Measurements from ENCODE around the gene FURIN.
"Not testable (repeated sequence)": the region's sequence is repeated elsewhere in the genome, so short reads cannot be mapped to it uniquely, and the experiment has no call there.

The FURIN gene

DNA sequence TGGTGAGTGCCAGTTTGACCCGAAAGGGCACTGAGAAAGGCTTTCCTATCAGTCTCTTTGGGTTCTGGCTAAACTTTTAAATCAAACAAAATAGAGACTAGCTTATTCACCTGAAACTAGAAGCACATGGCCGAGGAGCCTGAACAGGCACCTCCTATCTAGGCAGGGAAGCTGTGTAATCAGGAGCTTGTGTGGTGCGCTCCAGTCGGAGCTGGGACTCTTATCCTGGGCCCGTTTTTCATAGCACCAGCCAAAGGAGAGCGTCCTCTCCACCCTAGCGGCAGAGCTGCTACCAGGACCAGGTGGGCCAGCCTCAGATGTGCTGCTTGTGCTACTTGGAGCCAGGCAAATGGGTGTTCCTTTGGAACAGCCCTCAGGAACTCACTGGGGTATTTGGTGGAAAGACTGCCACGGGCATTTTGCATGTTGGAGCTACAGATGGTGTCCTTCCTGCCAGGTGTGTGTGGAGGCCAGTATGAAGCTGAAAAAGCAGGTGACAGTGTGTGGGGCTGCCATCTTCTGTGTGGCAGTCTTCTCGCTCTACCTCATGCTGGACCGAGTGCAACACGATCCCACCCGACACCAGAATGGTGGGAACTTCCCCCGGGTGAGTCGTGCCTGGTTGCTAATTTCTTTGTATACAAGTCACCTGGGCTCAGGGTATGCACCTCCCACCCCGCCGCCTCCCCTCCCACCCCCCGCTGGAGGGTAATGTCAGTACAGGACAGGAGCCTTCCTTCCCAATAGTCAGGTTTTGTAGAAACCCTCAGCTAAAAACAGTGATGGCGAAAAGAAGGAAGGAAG lies 35.5 kb downstream of the FURIN start:
- DNase-seq: no peak

GRCh38 chr15:90904746-90905145 lies 36.4 kb downstream of the FURIN start:
- no peak for DNase-seq

DNA sequence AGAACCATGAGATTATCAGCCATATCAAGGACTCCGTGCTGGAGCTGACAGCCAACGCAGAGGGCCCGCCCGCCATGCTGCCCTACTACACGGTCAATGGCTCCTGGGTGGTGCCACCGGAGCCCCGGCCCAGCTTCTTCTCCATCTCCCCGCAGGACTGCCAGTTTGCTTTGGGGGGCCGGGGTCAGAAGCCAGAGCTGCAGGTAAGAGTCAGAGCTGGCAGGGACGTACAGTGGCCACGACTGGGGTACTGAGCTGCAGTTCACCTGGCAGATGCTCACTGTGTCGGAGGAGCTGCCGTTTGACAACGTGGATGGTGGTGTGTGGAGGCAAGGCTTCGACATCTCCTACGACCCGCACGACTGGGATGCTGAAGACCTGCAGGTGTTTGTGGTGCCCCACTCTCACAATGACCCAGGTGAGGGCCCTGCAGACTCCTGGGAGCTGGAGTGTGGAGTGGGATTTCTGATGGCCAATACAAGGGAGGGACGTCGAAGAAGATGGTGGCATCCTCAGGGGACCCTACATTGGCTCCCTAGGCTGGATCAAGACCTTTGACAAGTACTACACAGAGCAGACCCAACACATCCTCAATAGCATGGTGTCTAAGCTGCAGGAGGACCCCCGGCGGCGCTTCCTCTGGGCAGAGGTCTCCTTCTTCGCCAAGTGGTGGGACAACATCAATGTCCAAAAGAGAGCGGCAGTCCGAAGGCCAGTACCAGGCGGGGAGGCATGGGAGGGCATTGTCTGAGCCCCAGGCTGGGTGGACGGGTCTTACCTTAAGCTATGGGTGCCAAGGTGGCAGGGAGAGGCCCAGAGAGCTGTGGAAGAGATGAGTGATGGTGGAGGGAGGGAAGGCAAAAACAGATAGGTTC lies 37.2 kb downstream of the FURIN start:
- DNase-seq: no peak

DNA sequence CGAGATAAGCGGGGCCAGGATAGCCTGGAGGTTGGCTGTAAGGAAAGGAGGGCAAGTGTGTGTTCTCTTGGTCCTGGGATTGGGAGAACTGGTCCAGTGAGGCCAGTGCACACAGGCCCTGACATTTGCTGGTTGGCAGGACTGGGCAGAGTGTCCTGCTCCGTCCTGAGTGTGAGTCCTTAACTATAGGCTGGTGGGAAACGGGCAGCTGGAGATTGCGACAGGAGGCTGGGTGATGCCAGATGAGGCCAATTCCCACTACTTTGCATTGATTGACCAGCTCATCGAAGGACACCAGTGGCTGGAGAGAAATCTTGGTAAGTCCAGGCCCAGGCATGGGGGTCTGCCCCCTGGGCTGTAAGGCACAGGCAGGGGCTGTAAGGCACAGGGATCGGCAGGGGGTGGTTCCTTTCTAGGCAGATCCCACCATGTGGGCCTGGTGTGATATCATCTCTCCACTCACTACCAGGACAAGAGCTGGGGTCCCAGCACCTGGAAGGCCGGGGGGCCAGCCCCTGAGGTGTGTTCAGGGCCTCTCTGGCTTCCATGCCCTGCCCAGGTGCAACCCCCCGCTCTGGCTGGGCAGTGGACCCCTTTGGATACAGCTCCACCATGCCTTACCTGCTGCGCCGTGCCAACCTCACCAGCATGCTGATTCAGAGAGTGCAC lies 37.9 kb downstream of the FURIN start:
- DNase-seq: no peak

- DNase-seq: no peak
Observed at GRCh38 chr15:90907051-90907660, 38.8 kb downstream of the FURIN start.

DNA sequence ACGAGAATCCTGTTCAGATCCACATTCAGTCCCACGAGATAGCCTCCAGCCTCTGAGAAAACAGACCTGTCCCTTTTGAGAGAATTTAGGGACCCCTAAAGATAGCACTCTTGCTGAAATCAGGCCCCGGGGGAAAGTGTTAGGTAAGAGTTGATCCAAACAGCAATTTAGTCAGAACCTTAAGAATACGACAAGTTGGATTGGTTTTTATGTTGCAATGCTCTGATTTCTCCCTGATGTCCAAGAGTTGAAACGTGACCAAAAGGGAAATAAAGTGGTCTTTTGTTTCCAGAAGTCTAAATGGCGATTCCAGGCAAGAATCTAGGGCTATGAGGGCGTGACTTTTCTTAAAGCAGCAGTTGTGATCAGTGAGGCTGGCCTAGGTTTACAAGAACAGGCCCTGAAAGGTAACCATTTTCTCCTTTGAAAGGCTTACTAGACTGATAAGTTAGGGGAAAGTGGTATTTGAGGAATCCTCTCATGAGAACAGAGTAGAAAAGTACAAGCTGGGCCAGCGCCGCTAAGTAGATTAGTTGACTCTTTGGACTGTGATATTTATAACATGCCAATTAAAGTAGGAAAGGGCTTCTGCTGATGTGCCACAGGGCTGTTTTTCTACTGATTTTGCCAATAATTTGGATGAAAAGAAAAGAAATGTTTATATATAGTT lies 39.6 kb downstream of the FURIN start:
- no peak for DNase-seq

GRCh38 chr15:90909449-90909848 lies 41.1 kb downstream of the FURIN start:
- DNase-seq: not testable (repeated sequence)

- no peak for DNase-seq
Observed at GRCh38 chr15:90909976-90910375, 41.6 kb downstream of the FURIN start.

DNA sequence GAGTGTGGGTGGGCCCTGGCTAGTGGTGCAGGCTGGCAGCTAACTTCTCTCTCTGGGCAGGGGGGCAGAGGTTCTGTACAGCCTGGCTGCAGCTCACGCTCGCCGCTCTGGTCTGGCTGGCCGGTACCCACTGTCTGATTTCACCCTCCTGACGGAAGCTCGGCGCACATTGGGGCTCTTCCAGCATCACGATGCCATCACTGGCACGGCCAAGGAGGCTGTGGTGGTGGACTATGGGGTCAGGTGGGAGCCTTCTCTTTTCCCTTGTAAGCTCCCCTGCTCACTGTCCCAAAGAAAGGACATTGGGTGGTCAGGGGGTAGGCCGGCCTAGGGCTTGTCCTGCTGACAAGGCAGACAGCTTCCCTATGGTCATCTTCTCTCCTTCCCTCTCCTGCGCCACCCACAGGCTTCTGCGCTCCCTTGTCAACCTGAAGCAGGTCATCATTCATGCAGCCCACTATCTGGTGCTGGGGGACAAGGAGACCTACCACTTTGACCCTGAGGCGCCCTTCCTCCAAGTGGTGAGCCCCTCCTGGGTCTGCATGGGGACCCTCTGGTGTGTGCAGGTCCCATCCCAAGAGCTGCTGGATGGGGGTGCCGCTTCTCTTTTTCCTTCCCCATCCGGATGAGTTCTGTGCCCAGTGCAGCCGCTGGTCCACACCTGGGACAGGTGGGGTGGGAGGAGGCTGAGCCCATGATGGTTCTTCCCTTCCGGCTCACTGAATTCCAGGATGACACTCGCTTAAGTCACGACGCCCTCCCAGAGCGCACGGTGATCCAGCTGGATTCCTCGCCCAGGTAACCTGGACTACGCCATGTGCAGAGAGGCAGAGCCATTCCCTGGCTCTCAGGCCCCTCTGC lies 42.3 kb downstream of the FURIN start:
- no peak for DNase-seq

GRCh38 chr15:90911302-90911623 lies 42.9 kb downstream of the FURIN start:
- no peak for DNase-seq

DNA sequence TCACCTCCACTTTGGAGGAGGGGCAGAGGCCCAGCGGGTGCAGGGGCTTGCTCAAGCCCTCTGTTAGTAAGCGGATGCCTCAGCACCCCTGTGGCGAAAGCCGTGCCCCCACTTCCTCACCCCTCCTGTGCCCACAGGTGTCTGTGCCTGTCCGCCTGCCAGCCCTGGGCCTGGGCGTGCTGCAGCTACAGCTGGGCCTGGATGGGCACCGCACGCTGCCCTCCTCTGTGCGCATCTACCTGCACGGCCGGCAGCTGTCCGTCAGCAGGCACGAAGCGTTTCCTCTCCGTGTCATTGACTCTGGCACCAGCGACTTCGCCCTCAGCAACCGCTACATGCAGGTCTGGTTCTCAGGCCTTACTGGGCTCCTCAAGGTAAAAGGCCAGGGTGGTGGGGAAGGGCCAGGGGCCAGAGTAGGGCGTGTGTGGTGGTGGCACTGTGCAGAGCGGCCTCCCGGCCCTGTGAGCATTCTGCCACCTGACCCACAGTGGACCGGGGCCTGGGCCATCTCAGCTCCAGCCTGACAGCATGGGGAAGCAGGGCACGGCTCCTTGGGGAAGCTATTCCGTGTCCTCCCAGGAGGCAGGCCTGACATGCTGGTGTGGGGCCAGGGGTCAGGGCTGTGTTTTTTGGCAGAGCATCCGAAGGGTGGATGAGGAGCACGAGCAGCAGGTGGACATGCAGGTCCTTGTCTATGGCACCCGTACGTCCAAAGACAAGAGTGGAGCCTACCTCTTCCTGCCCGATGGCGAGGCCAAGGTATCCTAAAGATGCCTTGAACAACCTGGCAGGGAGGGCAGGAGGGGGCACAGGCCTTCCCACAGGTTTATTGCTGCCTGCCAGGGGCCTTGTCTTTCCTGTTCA lies 43.8 kb downstream of the FURIN start:
- no peak for DNase-seq

GRCh38 chr15:90912770-90913075 lies 44.3 kb downstream of the FURIN start:
- DNase-seq: no peak

GRCh38 chr15:90913398-90913944 lies 45.1 kb downstream of the FURIN start:
- no peak for DNase-seq

- no peak for DNase-seq
Observed at GRCh38 chr15:90914305-90915080, 46.1 kb downstream of the FURIN start.

GRCh38 chr15:90915216-90915807 lies 46.9 kb downstream of the FURIN start:
- no peak for DNase-seq

- no peak for DNase-seq
Observed at GRCh38 chr15:90915808-90916440, 47.5 kb downstream of the FURIN start.

GRCh38 chr15:90916461-90916860 lies 48.1 kb downstream of the FURIN start:
- no peak for DNase-seq

DNA sequence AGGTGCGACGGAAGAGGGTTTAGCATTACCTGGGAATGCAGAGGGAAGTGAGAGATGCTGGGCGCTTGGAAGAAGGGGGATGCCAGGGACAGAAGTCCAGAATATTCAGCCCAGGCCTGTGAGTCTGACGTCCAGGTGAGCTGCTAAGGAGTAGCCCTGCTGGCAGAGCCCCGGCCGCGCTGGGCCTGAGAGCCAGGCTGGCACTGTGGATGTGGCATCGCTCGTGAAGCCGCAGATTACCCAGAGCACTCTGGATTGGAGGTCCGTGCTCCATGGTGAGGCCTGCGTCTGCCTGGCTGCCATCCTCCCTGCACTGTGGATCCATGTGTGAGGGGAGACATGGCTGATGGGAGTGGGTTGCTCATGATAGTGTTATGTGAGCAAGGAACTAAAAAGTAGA lies 49.2 kb downstream of the FURIN start:
- no peak for DNase-seq

Data from activated CD4-positive, alpha-beta T cell treated with anti-CD3 and anti-CD28 coated beads, Interleukin-2, amount 50 U/mL, for 1 hour (primary cell).